Measurements from ENCODE around the gene IGSF1.

IGSF1 gene

GRCh38 chrX:131316260-131316659 is 27.2 kb upstream of the IGSF1 start:
- H3K4me3 ChIP-seq (ENCODE audit: low read length) = no peak overlapping the region
- DNase-seq (ENCODE audit: low read depth) = no peak
- TF ChIP-seq CTCF (IDR thresholded peaks at IDR 0.05; ENCODE audit: insufficient read depth, low read depth, low read length, missing control alignments) = no peak

- no peak overlapping the region for H3K4me3 ChIP-seq (ENCODE audit: low read length)
- TF ChIP-seq CTCF (IDR thresholded peaks at IDR 0.05; ENCODE audit: insufficient read depth, low read depth, low read length, missing control alignments) = no peak
- DNase-seq (ENCODE audit: low read depth) = no peak
These were observed 19.9 kb upstream of the IGSF1 start for GRCh38 chrX:131308980-131309379.

GRCh38 chrX:131306601-131307000 is 17.5 kb upstream of the IGSF1 start:
- H3K4me3 ChIP-seq (ENCODE audit: low read length) = no peak overlapping the region
- DNase-seq (ENCODE audit: low read depth) = no peak
- no peak for TF ChIP-seq CTCF (IDR thresholded peaks at IDR 0.05; ENCODE audit: insufficient read depth, low read depth, low read length, missing control alignments)

- no peak for TF ChIP-seq CTCF (IDR thresholded peaks at IDR 0.05; ENCODE audit: insufficient read depth, low read depth, low read length, missing control alignments)
- no peak overlapping the region for H3K4me3 ChIP-seq (ENCODE audit: low read length)
- DNase-seq (ENCODE audit: low read depth) = no peak
These were observed 16.8 kb upstream of the IGSF1 start for GRCh38 chrX:131305926-131306325.

GRCh38 chrX:131302701-131303100 is 13.6 kb upstream of the IGSF1 start:
- H3K4me3 ChIP-seq (ENCODE audit: low read length) = no peak overlapping the region
- no peak for TF ChIP-seq CTCF (IDR thresholded peaks at IDR 0.05; ENCODE audit: insufficient read depth, low read depth, low read length, missing control alignments)

GRCh38 chrX:131301155-131301554 is 12.0 kb upstream of the IGSF1 start:
- DNase-seq (ENCODE audit: low read depth) = no peak
- TF ChIP-seq CTCF (IDR thresholded peaks at IDR 0.05; ENCODE audit: insufficient read depth, low read depth, low read length, missing control alignments) = no peak
- no peak overlapping the region for H3K4me3 ChIP-seq (ENCODE audit: low read length)

More at GRCh38 chrX:131302701-131303100, 13.6 kb upstream of the IGSF1 start:
- no peak for DNase-seq (ENCODE audit: low read depth)

GRCh38 chrX:131298846-131299245 is 9.7 kb upstream of the IGSF1 start:
- DNase-seq (ENCODE audit: low read depth) = no peak
- no peak overlapping the region for H3K4me3 ChIP-seq (ENCODE audit: low read length)
- no peak for TF ChIP-seq CTCF (IDR thresholded peaks at IDR 0.05; ENCODE audit: insufficient read depth, low read depth, low read length, missing control alignments)
